Panc1 (cell line): ENCODE results near the gene NINJ2. TPM values are rescaled to one million over a fixed set of nuclear protein-coding genes. Genes with fewer than 3 reads are reported as not detected.
"Not testable (repeated sequence)": the region's sequence is repeated elsewhere in the genome, so short reads cannot be mapped to it uniquely, and the experiment has no call there.

Source experiments
- ATAC-seq: fragments of 200-7000 bp; cut with Tn5 transposase; 2 replicates; pipeline ENCODE4 v1.9.1; 2020; ENCODE audit warnings: mild to moderate bottlenecking, moderate library complexity
- BruUV-seq: library from RNA; stranded (reverse); fragments of 400-500 nt; replicated peaks from 2 replicates; lab custom pipeline; 2021; lab: Mats Ljungman, UMichigan
- CTCF ChIA-PET: fragments of 300-600 bp; sonication (Branson Sonifier 250); formaldehyde crosslinking; loops from one replicate; lab custom pipeline; 2022; ENCODE audit warnings: antibody characterized with exemption; lab: Charles Lee
- POLR2A ChIA-PET: fragments of 300-600 bp; sonication (Branson Sonifier 250); formaldehyde crosslinking; loops from one replicate; lab custom pipeline; 2022; ENCODE audit warnings: antibody characterized with exemption; lab: Charles Lee
- DNase-seq: peaks from one replicate; pipeline ENCODE4 v3.0.0-alpha.2; 2010; ENCODE audit warnings: low read depth, low spot score
- H3K27ac ChIP-seq: 2 replicates; pipeline ENCODE4 v1.5.1; 2011; ENCODE audit warnings: mild to moderate bottlenecking, low read length, inconsistent platforms
- H3K27me3 ChIP-seq: fragments of 200-500 bp; sonication (Bioruptor generic); 2 replicates; pipeline ENCODE4 v1.6.0; 2014; ENCODE audit warnings: low read length, inconsistent platforms; ENCODE audit not compliant: control insufficient read depth, insufficient read depth
- H3K36me3 ChIP-seq: fragments of 200-500 bp; sonication (Bioruptor generic); 2 replicates; pipeline ENCODE4 v1.5.1; 2014; ENCODE audit warnings: inconsistent platforms, mild to moderate bottlenecking, low read length, moderate library complexity; ENCODE audit not compliant: control insufficient read depth, insufficient read depth
- H3K4me1 ChIP-seq: 2 replicates; pipeline ENCODE4 v1.5.1; 2011; ENCODE audit warnings: inconsistent platforms, mild to moderate bottlenecking, low read length, moderate library complexity; ENCODE audit not compliant: control insufficient read depth, insufficient read depth
- H3K4me3 ChIP-seq, 2 experiments: 2 replicates each; pipeline ENCODE4 v1.5.1; 2011 to 2012; ENCODE audit warnings: low read depth in 2 of 2, low read length in 2 of 2, mild to moderate bottlenecking in 2 of 2, inconsistent platforms in 1 of 2, moderate library complexity in 1 of 2
- H3K9me3 ChIP-seq: fragments of 200-500 bp; sonication (Bioruptor generic); 2 replicates; pipeline ENCODE4 v1.5.1; 2014; ENCODE audit warnings: low read depth, mild to moderate bottlenecking, inconsistent platforms, low read length, moderate library complexity; ENCODE audit not compliant: control insufficient read depth, insufficient read depth
- POLR2AphosphoS5 ChIP-seq: IDR thresholded peaks from 2 replicates; pipeline ENCODE4 v1.6.1; 2012; ENCODE audit warnings: mild to moderate bottlenecking, low read depth, low read length, moderate library complexity
- SIN3A ChIP-seq: IDR thresholded peaks from 2 replicates; pipeline ENCODE4 v1.6.1; 2012; ENCODE audit warnings: low read depth, mild to moderate bottlenecking, low read length, moderate library complexity, borderline replicate concordance; ENCODE audit not compliant: insufficient read depth
- TCF7L2 ChIP-seq: IDR thresholded peaks from 2 replicates; pipeline ENCODE4 v1.6.1; 2011; ENCODE audit warnings: mild to moderate bottlenecking, low read depth, low read length, inconsistent platforms
- in situ Hi-C: cut with HindIII; loops from 2 replicates; pipeline ENCODE4 v1.10.0; 2016; ENCODE audit warnings: low sequenced_read_pairs, low pct_unique_long_range_greater_than_20kb
- intact Hi-C: fragments of 100-400 bp; cut with micrococcal nuclease; formaldehyde crosslinking; loops from one replicate; pipeline ENCODE4 v1.10.0; 2022; ENCODE audit not compliant: unreplicated experiment
- total RNA-seq: library from RNA; stranded (reverse); gene quantifications from one replicate; pipeline ENCODE4 v1.2.1, GENCODE V29; 2021; ENCODE audit not compliant: unreplicated experiment
- TF ChIP-seq, protein P1 (sequence below): fragments of 450-650 bp; IDR thresholded peaks from 2 replicates; pipeline ENCODE4 v1.5.1; 2017; ENCODE audit warnings: mild to moderate bottlenecking
- TF ChIP-seq, protein P2 (sequence below), 2 experiments: IDR thresholded peaks; 2 replicates each; pipeline ENCODE4 v1.6.1; 2011 to 2012; ENCODE audit warnings: low read depth in 2 of 2, control low read depth in 1 of 2, low read length in 1 of 2, mild to moderate bottlenecking in 1 of 2, moderate library complexity in 1 of 2; ENCODE audit not compliant: insufficient read depth in 1 of 2

Gene NINJ2
- total RNA-seq, 1 experiment from 2014 or later, result 1.9 TPM

- ATAC-seq, result peak; percentile 55; the same call in 1 of the 2 replicates
- no peak for DNase-seq
- Histone ChIP-seq H3K4me1 (peaks cover 51% of the 10 kb centered on the region), H3K36me3 (no peaks in the 10 kb centered on the region), H3K9me3 (no peaks in the 10 kb centered on the region), H3K27me3 (no peaks in the 10 kb centered on the region), H3K27ac (peak overlapping the region; percentile 88), H3K4me3 (no peak overlapping the region)
- TF ChIP-seq TCF7L2, result no peak
- TF ChIP-seq, protein P1, sequence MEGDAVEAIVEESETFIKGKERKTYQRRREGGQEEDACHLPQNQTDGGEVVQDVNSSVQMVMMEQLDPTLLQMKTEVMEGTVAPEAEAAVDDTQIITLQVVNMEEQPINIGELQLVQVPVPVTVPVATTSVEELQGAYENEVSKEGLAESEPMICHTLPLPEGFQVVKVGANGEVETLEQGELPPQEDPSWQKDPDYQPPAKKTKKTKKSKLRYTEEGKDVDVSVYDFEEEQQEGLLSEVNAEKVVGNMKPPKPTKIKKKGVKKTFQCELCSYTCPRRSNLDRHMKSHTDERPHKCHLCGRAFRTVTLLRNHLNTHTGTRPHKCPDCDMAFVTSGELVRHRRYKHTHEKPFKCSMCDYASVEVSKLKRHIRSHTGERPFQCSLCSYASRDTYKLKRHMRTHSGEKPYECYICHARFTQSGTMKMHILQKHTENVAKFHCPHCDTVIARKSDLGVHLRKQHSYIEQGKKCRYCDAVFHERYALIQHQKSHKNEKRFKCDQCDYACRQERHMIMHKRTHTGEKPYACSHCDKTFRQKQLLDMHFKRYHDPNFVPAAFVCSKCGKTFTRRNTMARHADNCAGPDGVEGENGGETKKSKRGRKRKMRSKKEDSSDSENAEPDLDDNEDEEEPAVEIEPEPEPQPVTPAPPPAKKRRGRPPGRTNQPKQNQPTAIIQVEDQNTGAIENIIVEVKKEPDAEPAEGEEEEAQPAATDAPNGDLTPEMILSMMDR, result no peak
- intact Hi-C loops (loop anchor here (10.0 kb wide), 1 partner anchor 56 kb away; no protein-coding TSS in a partner anchor), in situ Hi-C loops (no loop called here)
- CTCF ChIA-PET, result interaction anchor here (0.5 to 1.3 kb wide), 3 partner anchors 172 to 340 kb away, joined by 4 to 10 read pairs (median 4); no protein-coding TSS in a partner anchor
- POLR2A ChIA-PET, result interaction anchor here (0.6 kb wide), 1 partner anchor 87 kb away, joined by 10 read pairs; no protein-coding TSS in a partner anchor
- BruUV-seq, result no TSS peak
These were observed 84.4 kb downstream of the NINJ2 start for GRCh38 chr12:578748-579419.

DNA sequence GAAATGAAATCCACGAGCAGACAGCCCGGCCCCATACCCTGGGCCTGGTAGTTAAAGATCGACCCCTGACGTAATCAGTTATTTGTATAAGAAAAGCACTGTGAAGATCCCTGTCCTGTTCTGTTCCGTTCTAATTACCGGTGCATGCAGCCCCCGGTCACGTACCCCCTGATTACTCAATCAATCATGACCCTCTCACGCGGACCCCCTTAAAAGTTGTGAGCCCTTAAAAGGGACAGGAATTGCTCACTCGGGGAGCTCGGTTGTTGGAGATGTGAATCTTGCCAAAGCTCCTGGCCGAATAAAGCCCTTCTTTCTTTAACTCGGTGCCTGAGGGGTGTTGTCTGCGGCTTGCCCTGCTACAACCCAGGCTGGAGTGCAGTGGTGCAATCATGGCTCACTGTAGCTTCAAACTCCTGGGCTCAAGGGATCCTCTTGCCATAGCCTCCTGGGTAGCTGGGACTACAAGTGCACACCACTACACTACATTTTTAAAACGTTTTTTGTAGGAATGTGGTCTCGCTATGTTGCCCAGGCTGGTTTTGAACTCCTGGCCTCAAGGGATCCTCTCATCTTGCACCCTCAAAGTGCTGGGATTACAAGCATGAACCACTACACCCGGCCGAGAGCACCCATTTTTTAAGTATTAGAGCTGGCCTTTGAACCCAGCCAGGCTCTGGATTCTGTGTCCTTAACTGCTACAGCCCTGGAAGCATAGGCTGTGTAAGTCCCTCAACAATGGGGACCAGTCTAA lies 85.1 kb downstream of the NINJ2 start:
- Histone ChIP-seq H3K4me1 (peaks cover 44% of the 10 kb centered on the region), H3K27ac (peak overlapping the region; percentile 88)
- H3K9me3 ChIP-seq, DNase-seq, BruUV-seq, H3K36me3 ChIP-seq, H3K4me3 ChIP-seq, in situ Hi-C loops, H3K27me3 ChIP-seq: not testable (repeated sequence)
- CTCF ChIA-PET, result interaction anchor here (0.6 to 1.3 kb wide), 2 partner anchors 173 to 340 kb away, joined by 4 to 10 read pairs; no protein-coding TSS in a partner anchor
- 0 out of 2 replicates have a peak, but pooled peaks have one; percentile 17 for ATAC-seq
- POLR2A ChIA-PET, result interaction anchor here (0.6 kb wide), 1 partner anchor 87 kb away, joined by 10 read pairs; no protein-coding TSS in a partner anchor
- intact Hi-C loops, result loop anchor here (10.0 kb wide), 1 partner anchor 57 kb away; no protein-coding TSS in a partner anchor

DNA sequence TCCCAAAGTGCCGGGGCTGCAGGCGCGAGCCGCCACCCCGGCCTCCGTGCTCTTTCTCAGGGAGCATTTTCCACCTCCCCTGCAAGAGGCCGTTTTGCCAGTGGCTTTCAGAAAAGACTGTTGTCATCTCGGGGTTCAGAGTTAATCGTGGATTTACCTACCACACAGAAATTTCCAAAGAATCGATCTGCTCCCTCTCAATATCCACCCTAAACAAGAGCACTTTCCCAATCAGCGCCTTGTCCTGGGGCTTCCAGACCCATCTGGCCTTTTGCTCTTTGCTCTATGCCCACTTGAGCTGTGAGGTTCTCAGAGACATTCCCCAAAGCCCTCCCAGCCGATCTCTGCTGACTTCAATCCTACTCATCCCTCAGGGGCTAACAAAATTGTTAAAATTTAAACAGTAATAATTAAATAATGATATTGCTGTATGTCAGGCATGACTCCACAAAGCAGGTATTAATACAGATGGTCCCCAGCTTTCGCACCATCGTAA lies 86.6 kb downstream of the NINJ2 start:
- Histone ChIP-seq H3K27me3 (no peaks in the 10 kb centered on the region), H3K4me1 (peaks cover 54% of the 10 kb centered on the region), H3K4me3 (no peak overlapping the region), H3K27ac (peak overlapping the region; percentile 85), H3K36me3 (no peaks in the 10 kb centered on the region), H3K9me3 (no peaks in the 10 kb centered on the region)
- TF ChIP-seq SIN3A (no peak), TCF7L2 (no peak), POLR2AphosphoS5 (no peak)
- TF ChIP-seq, protein P2, sequence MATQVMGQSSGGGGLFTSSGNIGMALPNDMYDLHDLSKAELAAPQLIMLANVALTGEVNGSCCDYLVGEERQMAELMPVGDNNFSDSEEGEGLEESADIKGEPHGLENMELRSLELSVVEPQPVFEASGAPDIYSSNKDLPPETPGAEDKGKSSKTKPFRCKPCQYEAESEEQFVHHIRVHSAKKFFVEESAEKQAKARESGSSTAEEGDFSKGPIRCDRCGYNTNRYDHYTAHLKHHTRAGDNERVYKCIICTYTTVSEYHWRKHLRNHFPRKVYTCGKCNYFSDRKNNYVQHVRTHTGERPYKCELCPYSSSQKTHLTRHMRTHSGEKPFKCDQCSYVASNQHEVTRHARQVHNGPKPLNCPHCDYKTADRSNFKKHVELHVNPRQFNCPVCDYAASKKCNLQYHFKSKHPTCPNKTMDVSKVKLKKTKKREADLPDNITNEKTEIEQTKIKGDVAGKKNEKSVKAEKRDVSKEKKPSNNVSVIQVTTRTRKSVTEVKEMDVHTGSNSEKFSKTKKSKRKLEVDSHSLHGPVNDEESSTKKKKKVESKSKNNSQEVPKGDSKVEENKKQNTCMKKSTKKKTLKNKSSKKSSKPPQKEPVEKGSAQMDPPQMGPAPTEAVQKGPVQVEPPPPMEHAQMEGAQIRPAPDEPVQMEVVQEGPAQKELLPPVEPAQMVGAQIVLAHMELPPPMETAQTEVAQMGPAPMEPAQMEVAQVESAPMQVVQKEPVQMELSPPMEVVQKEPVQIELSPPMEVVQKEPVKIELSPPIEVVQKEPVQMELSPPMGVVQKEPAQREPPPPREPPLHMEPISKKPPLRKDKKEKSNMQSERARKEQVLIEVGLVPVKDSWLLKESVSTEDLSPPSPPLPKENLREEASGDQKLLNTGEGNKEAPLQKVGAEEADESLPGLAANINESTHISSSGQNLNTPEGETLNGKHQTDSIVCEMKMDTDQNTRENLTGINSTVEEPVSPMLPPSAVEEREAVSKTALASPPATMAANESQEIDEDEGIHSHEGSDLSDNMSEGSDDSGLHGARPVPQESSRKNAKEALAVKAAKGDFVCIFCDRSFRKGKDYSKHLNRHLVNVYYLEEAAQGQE (IDR thresholded peaks at IDR 0.05; ENCODE audit: insufficient read depth in 1 of 2, low read depth in 2 of 2, low read length in 1 of 2), result no peak
- TF ChIP-seq, protein P1, result no peak
- DNase-seq (no peak), ATAC-seq (no peak)
- intact Hi-C loops (loop anchor here (10.0 kb wide), 1 partner anchor 58 kb away; no protein-coding TSS in a partner anchor), in situ Hi-C loops (no loop called here)
- CTCF ChIA-PET, result interaction anchor here (0.6 to 1.0 kb wide), 2 partner anchors 175 to 372 kb away, joined by 3 to 4 read pairs; no protein-coding TSS in a partner anchor
- POLR2A ChIA-PET, result no interaction called here
- no TSS peak for BruUV-seq
